T-cell (primary cell): ENCODE results near the gene ZRANB1. TPM values are rescaled to one million over a fixed set of nuclear protein-coding genes. Genes with fewer than 3 reads are reported as not detected.
"Not testable (repeated sequence)": the region's sequence is repeated elsewhere in the genome, so short reads cannot be mapped to it uniquely, and the experiment has no call there.

Experiments used
- ATAC-seq, 4 experiments: fragments of 200-7000 bp in 3 of 4; fragments of 150-1000 bp in 1 of 4; cut with Tn5 transposase; replicated peaks in 1 of 4; 1 replicate in 3 of 4; 2 replicates in 1 of 4; pipeline ENCODE4 v1.10.0; 2021; ENCODE audit warnings: moderate library complexity in 3 of 4, mild to moderate bottlenecking in 2 of 4, moderate number of reproducible peaks in 1 of 4
- CTCF ChIA-PET, 2 donors: fragments of 300-600 bp; sonication (Branson Sonifier 250); formaldehyde crosslinking; loops; one replicate each; lab custom pipeline; 2022; ENCODE audit warnings: antibody characterized with exemption in 2 of 2; lab: Charles Lee
- POLR2A ChIA-PET, 2 donors: fragments of 300-600 bp; sonication (Branson Sonifier 250); formaldehyde crosslinking; loops; one replicate each; lab custom pipeline; 2022; ENCODE audit warnings: antibody characterized with exemption in 2 of 2; lab: Charles Lee
- DNase-seq, 35 experiments: peaks; one replicate each; pipeline versions ENCODE4 v3.0.0 to v3.0.0-alpha.2; 2013 to 2023
- H3K27ac ChIP-seq: one replicate; pipeline ENCODE4 v1.5.1; 2013; ENCODE audit warnings: low read length
- H3K27me3 ChIP-seq, 2 experiments: replicated peaks in 1 of 2; 1 replicate in 1 of 2; 2 replicates in 1 of 2; pipeline versions ENCODE4 v1.6.1 to v1.7.0; 2013; ENCODE audit warnings: low read length in 1 of 2, mixed read lengths in 1 of 2; ENCODE audit not compliant: control insufficient read depth in 2 of 2, insufficient read depth in 2 of 2; ENCODE audit errors: extremely low read depth in 1 of 2
- H3K36me3 ChIP-seq, 2 donors: 1 replicate in 1 of 2; 2 replicates in 1 of 2; pipeline versions ENCODE4 v1.6.1 to v1.7.0; 2013; ENCODE audit warnings: low read length in 1 of 2; ENCODE audit not compliant: control insufficient read depth in 2 of 2, insufficient read depth in 1 of 2; ENCODE audit errors: extremely low read depth in 1 of 2
- H3K4me1 ChIP-seq, 2 experiments: 1 replicate in 1 of 2; 2 replicates in 1 of 2; pipeline versions ENCODE4 v1.6.1 to v1.7.0; 2013; ENCODE audit warnings: low read length in 2 of 2, mixed read lengths in 1 of 2; ENCODE audit not compliant: insufficient read depth in 2 of 2, control insufficient read depth in 1 of 2; ENCODE audit errors: extremely low read depth in 1 of 2
- H3K4me3 ChIP-seq, 2 donors: 1 replicate in 1 of 2; 2 replicates in 1 of 2; pipeline versions ENCODE4 v1.5.1 to v1.7.0; 2013; ENCODE audit warnings: mild to moderate bottlenecking in 2 of 2, low read length in 1 of 2, moderate library complexity in 1 of 2; ENCODE audit not compliant: control insufficient read depth in 1 of 2; ENCODE audit errors: extremely low read depth in 1 of 2
- H3K9me3 ChIP-seq: 2 replicates; pipeline ENCODE4 v1.7.0; 2013
- H3K27ac Mint-ChIP-seq, 2 donors: one replicate each; pipeline ENCODE4 v1.8.0; 2020 to 2021; ENCODE audit warnings: mild to moderate bottlenecking in 2 of 2, mixed read lengths in 2 of 2
- H3K27me3 Mint-ChIP-seq, 2 donors: one replicate each; pipeline ENCODE4 v1.8.0; 2021 to 2022; ENCODE audit warnings: mixed read lengths in 2 of 2
- H3K36me3 Mint-ChIP-seq: one replicate; pipeline ENCODE4 v1.8.0; 2021; ENCODE audit warnings: mixed read lengths
- H3K4me1 Mint-ChIP-seq, 3 donors: one replicate each; pipeline ENCODE4 v1.8.0; 2020 to 2022; ENCODE audit warnings: mixed read lengths in 3 of 3, mild to moderate bottlenecking in 1 of 3
- H3K4me3 Mint-ChIP-seq, 3 donors: one replicate each; pipeline ENCODE4 v1.8.0; 2020 to 2022; ENCODE audit warnings: mild to moderate bottlenecking in 3 of 3, mixed read lengths in 3 of 3, moderate library complexity in 3 of 3
- H3K9me3 Mint-ChIP-seq, 3 donors: one replicate each; pipeline ENCODE4 v1.8.0; 2020 to 2022; ENCODE audit warnings: mixed read lengths in 3 of 3
- WGBS: methylation state at CpG from one replicate; pipeline ENCODE4 v1.1.5; 2013; ENCODE audit warnings: missing lambda C conversion rate; ENCODE audit not compliant: insufficient coverage; 5-methylcytosine and 5-hydroxymethylcytosine counted together
- total RNA-seq, 35 experiments: library from RNA in 6 of 35; stranded (reverse) in 6 of 35; fragments of 120-200 nt in 1 of 35; gene quantifications; one replicate each; pipeline versions ENCODE4 v1.2.1 to v1.2.4 and lab custom pipeline; 2013 to 2026

The ZRANB1 gene
- total RNA-seq, 5 donors from 2014 or later (not counting 1 experiment from before 2014, with no cell fraction given), result 18.5 to 21.4 (median 19.1) TPM

- peaks cover 3 to 4% (median 4%) of the 10 kb centered on the region in 3 donors for H3K4me1 Mint-ChIP-seq
- H3K4me1 ChIP-seq, result no peaks in the 10 kb centered on the region
- no peak overlapping the region for H3K4me3 ChIP-seq
- H3K4me3 Mint-ChIP-seq, result no peak overlapping the region
- WGBS, result no CpG with 5 or more reads among the region's 1 CpG
- H3K27ac ChIP-seq, result no peak overlapping the region
- peaks cover 64% of the 10 kb centered on the region for H3K36me3 Mint-ChIP-seq
- no peaks in the 10 kb centered on the region for H3K27me3 Mint-ChIP-seq
- DNase-seq (no peak), ATAC-seq (no peak)
- ChIA-PET POLR2A (no interaction called here), CTCF (no interaction called here)
- H3K36me3 ChIP-seq, result peaks cover 9 to 51% of the 10 kb centered on the region in 2 donors
- H3K9me3 ChIP-seq, result no peaks in the 10 kb centered on the region
- H3K27me3 ChIP-seq, result no peaks in the 10 kb centered on the region
- no peaks in the 10 kb centered on the region for H3K9me3 Mint-ChIP-seq
- H3K27ac Mint-ChIP-seq, result no peak overlapping the region
Observed at GRCh38 chr10:124984376-124984775, 42.5 kb downstream of the ZRANB1 start.

GRCh38 chr10:124985162-124985561 is 43.2 kb downstream of the ZRANB1 start:
- Mint-ChIP-seq H3K27ac (no peak overlapping the region), H3K36me3 (peaks cover 58% of the 10 kb centered on the region), H3K9me3 (no peaks in the 10 kb centered on the region), H3K27me3 (no peaks in the 10 kb centered on the region), H3K4me1 (peaks cover under 1 to 4% (median under 1%) of the 10 kb centered on the region in 3 donors), H3K4me3 (no peak overlapping the region)
- DNase-seq (no peak), ATAC-seq (no peak)
- ChIA-PET CTCF (no interaction called here), POLR2A (no interaction called here)
- no peaks in the 10 kb centered on the region for H3K27me3 ChIP-seq
- H3K27ac ChIP-seq, result no peak overlapping the region
- no peaks in the 10 kb centered on the region for H3K9me3 ChIP-seq
- peaks cover 9 to 50% of the 10 kb centered on the region in 2 donors for H3K36me3 ChIP-seq
- no peaks in the 10 kb centered on the region for H3K4me1 ChIP-seq
- H3K4me3 ChIP-seq, result no peak overlapping the region
- WGBS, result no CpG with 5 or more reads among the region's 5 CpGs

- Mint-ChIP-seq H3K9me3 (no peaks in the 10 kb centered on the region), H3K36me3 (peaks cover 38% of the 10 kb centered on the region), H3K27ac (no peak overlapping the region), H3K27me3 (no peaks in the 10 kb centered on the region), H3K4me3 (no peak overlapping the region), H3K4me1 (peaks cover 0 to 4% (median 0%) of the 10 kb centered on the region in 3 donors)
- H3K27me3 ChIP-seq, result no peaks in the 10 kb centered on the region
- WGBS, result no CpG with 5 or more reads among the region's 1 CpG
- H3K27ac ChIP-seq, result no peak overlapping the region
- DNase-seq, result no peak
- no peak for ATAC-seq
- CTCF ChIA-PET, result no interaction called here
- H3K4me3 ChIP-seq, result no peak overlapping the region
- POLR2A ChIA-PET, result no interaction called here
- H3K4me1 ChIP-seq, result no peaks in the 10 kb centered on the region
- no peaks in the 10 kb centered on the region for H3K9me3 ChIP-seq
- peaks cover 4 to 43% of the 10 kb centered on the region in 2 donors for H3K36me3 ChIP-seq
Observed at GRCh38 chr10:124987788-124988187, 45.9 kb downstream of the ZRANB1 start.

GRCh38 chr10:124988753-124989152 is 46.8 kb downstream of the ZRANB1 start:
- H3K4me3 Mint-ChIP-seq, H3K9me3 ChIP-seq, ATAC-seq, H3K4me1 ChIP-seq, H3K9me3 Mint-ChIP-seq, DNase-seq, H3K27ac Mint-ChIP-seq, CTCF ChIA-PET, H3K27me3 Mint-ChIP-seq, H3K27me3 ChIP-seq, H3K27ac ChIP-seq, POLR2A ChIA-PET, H3K4me1 Mint-ChIP-seq, H3K4me3 ChIP-seq: not testable (repeated sequence)
- WGBS, result no CpG with 5 or more reads among the region's 4 CpGs
- H3K36me3 ChIP-seq, result peaks cover 0 to 34% of the 10 kb centered on the region in 2 donors
- H3K36me3 Mint-ChIP-seq, result peaks cover 28% of the 10 kb centered on the region

- ChIA-PET CTCF (no interaction called here), POLR2A (no interaction called here)
- Histone ChIP-seq H3K27ac (no peak overlapping the region), H3K4me3 (no peak overlapping the region), H3K9me3 (no peaks in the 10 kb centered on the region), H3K27me3 (no peaks in the 10 kb centered on the region), H3K4me1 (no peaks in the 10 kb centered on the region), H3K36me3 (peaks cover 0 to 31% of the 10 kb centered on the region in 2 donors)
- no peak overlapping the region for H3K4me3 Mint-ChIP-seq
- H3K27me3 Mint-ChIP-seq, result no peaks in the 10 kb centered on the region
- DNase-seq (no peak), ATAC-seq (no peak)
- WGBS, result 100% methylated on average over 7 of the region's 10 CpGs
- no peaks in the 10 kb centered on the region for H3K9me3 Mint-ChIP-seq
- H3K27ac Mint-ChIP-seq, result no peak overlapping the region
- peaks cover 23% of the 10 kb centered on the region for H3K36me3 Mint-ChIP-seq
- H3K4me1 Mint-ChIP-seq, result no peaks in the 10 kb centered on the region
Observed at GRCh38 chr10:124989526-124989925, 47.6 kb downstream of the ZRANB1 start.

- ATAC-seq, result no peak
- Histone ChIP-seq H3K27ac (no peak overlapping the region), H3K4me3 (no peak overlapping the region), H3K27me3 (no peaks in the 10 kb centered on the region), H3K36me3 (peaks cover 0 to 18% of the 10 kb centered on the region in 2 donors), H3K4me1 (no peaks in the 10 kb centered on the region), H3K9me3 (no peaks in the 10 kb centered on the region)
- ChIA-PET POLR2A (no interaction called here), CTCF (interaction anchor here in 1 of 2 donors (0.7 kb wide), 1 partner anchor 249 kb away, joined by 3 read pairs; no protein-coding TSS in a partner anchor)
- Mint-ChIP-seq H3K27me3 (no peaks in the 10 kb centered on the region), H3K27ac (no peak overlapping the region), H3K36me3 (peaks cover 11% of the 10 kb centered on the region), H3K4me1 (no peaks in the 10 kb centered on the region), H3K4me3 (no peak overlapping the region), H3K9me3 (no peaks in the 10 kb centered on the region)
- peak in 1 of 35 experiments; percentile 1 for DNase-seq
- 75% methylated on average over 4 of the region's 14 CpGs for WGBS
Observed at GRCh38 chr10:124990671-124991625, 49.0 kb downstream of the ZRANB1 start.
